Testis (tissue), 3 donors: ENCODE measurements around the gene RPS15. TPM values are rescaled to one million over a fixed set of nuclear protein-coding genes. Genes with fewer than 3 reads are reported as not detected.

ENCODE experiments used
- DNase-seq: peaks from one replicate; pipeline ENCODE4 v3.0.0-alpha.2; 2019
- H3K27ac ChIP-seq, 2 donors: fragments of 200-600 bp; sonication (generic); one replicate each; pipeline ENCODE4 v1.5.1; 2019
- H3K27me3 ChIP-seq: fragments of 200-600 bp; sonication (generic); one replicate; pipeline ENCODE4 v1.5.1; 2019
- H3K36me3 ChIP-seq: fragments of 200-600 bp; sonication (generic); one replicate; pipeline ENCODE4 v1.5.1; 2017; ENCODE audit warnings: low read depth; ENCODE audit errors: missing control alignments
- H3K4me1 ChIP-seq: fragments of 200-600 bp; sonication (generic); one replicate; pipeline ENCODE4 v1.5.1; 2019
- H3K4me3 ChIP-seq, 2 donors: fragments of 200-600 bp; sonication (generic); one replicate each; pipeline ENCODE4 v1.5.1; 2017 to 2019
- H3K9me3 ChIP-seq: fragments of 200-600 bp; sonication (generic); one replicate; pipeline ENCODE4 v1.5.1; 2017
- POLR2A ChIP-seq: fragments of 450-650 bp; IDR thresholded peaks from one replicate; pipeline ENCODE4 v1.6.1; 2017; ENCODE audit warnings: antibody characterized with exemption, mild to moderate bottlenecking, moderate library complexity
- WGBS, 2 donors: methylation state at CpG; one replicate each; pipeline ENCODE4 v1.1.5; 2018; 5-methylcytosine and 5-hydroxymethylcytosine counted together
- intact Hi-C: fragments of 100-400 bp; cut with DNase I; formaldehyde crosslinking; loops from one replicate; pipeline ENCODE4 v1.15.1; 2023; ENCODE audit warnings: low total_unique reads
- polyA plus RNA-seq: library from polyadenylated mRNA; stranded (reverse); fragments of 350-450 nt; fragmentation: Illumina TruSeq; extraction: RNeasy Lipid Tissue Mini Kit (QIAGEN cat#74804); gene quantifications from one replicate; pipeline ENCODE4 v1.2.3, GENCODE V29; 2014; ENCODE audit warnings: low read depth, low replicate concordance; ENCODE audit not compliant: insufficient read depth
- total RNA-seq, 2 donors: library from RNA; depleted of rRNA; stranded (reverse); fragments of >200 nt; gene quantifications; one replicate each; pipeline ENCODE4 v1.2.3, GENCODE V29; 2016
- TF ChIP-seq, protein P1 (sequence below), 3 experiments: fragments of 450-650 bp in 2 of 3; fragments of 200-600 bp in 1 of 3; sonication (generic) in 1 of 3; IDR thresholded peaks; one replicate each; pipeline ENCODE4 v1.5.1; 2016 to 2019; ENCODE audit warnings: antibody characterized with exemption in 3 of 3, mild to moderate bottlenecking in 2 of 3, moderate library complexity in 1 of 3

RPS15 gene
- total and polyA plus RNA-seq, 3 donors from 2014 or later, result 768 to 1,750 (median 1,248) TPM

DNA sequence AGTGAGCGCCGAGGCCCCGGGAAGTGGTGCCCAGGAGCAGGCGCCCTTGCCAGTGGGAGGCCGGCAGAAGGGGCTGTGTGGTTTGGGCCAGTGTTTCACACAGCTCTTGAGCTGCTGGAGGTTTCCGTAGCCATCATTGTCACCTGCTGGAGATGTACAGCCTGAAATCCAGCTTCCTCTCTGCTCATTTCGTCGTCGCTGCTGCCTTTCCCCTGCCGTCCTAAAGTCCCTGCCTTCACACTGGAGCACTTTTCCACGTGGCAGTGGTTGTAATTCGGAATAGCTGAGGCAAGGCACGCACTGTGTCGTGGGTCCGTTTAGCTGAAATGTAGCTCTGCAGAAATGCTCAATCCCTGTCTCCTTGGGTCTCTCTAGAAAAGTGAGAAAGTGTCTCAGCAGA lies 17.6 kb upstream of the RPS15 start:
- intact Hi-C loops, result no loop called here
- 92 to 94% methylated on average over 15 of the region's 15 CpGs for WGBS, 2 donors
- peaks cover 36% of the 10 kb centered on the region for H3K4me1 ChIP-seq

DNA sequence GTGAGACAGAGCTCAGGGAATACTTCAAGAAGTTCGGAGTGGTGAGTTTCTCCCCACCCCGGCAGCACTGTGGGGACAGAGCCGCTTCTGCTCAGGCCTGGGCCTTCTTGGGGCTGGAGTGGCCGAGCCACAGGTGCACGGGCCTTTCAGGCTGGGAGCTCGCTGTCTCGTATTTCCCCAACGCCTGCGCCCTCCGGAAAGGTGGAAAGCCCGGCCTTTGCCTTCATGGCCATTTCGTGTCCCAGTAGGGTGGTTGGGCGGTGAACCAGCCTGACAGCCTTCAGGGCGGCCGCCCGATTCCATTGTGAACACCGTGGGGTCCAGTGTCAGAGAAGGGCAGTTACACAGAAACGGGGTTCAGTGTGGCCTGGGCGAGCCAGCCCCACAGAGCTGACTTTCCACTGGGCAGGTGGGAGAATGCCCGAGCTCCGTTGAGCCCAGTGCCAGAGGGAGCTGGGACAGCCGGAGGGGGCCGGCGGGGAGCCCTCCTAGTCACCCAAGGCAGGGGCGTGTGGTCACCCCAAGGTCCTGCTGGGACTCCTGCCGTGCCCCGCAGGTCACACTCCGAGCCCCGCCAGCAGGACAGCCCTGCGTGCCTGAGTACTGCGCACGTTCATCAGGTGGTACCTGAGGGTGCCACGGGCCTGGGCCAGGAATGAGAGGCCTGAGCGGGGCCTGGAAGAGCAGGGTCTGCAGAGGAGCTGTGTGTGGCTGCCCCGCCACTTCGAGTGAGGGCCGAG lies 16.8 kb upstream of the RPS15 start:
- H3K36me3 ChIP-seq, result no peaks in the 10 kb centered on the region
- H3K27ac ChIP-seq, result peak overlapping the region in 1 of 2 donors; percentile 56
- H3K4me1 ChIP-seq, result peaks cover 28% of the 10 kb centered on the region
- TF ChIP-seq, protein P1, sequence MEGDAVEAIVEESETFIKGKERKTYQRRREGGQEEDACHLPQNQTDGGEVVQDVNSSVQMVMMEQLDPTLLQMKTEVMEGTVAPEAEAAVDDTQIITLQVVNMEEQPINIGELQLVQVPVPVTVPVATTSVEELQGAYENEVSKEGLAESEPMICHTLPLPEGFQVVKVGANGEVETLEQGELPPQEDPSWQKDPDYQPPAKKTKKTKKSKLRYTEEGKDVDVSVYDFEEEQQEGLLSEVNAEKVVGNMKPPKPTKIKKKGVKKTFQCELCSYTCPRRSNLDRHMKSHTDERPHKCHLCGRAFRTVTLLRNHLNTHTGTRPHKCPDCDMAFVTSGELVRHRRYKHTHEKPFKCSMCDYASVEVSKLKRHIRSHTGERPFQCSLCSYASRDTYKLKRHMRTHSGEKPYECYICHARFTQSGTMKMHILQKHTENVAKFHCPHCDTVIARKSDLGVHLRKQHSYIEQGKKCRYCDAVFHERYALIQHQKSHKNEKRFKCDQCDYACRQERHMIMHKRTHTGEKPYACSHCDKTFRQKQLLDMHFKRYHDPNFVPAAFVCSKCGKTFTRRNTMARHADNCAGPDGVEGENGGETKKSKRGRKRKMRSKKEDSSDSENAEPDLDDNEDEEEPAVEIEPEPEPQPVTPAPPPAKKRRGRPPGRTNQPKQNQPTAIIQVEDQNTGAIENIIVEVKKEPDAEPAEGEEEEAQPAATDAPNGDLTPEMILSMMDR (IDR thresholded peaks at IDR 0.05), result no peak
- TF ChIP-seq POLR2A, result no peak
- no peaks in the 10 kb centered on the region for H3K27me3 ChIP-seq
- no peak for DNase-seq
- no peaks in the 10 kb centered on the region for H3K9me3 ChIP-seq
- intact Hi-C loops, result no loop called here
- no peak overlapping the region for H3K4me3 ChIP-seq
- WGBS, 2 donors, result 88% methylated on average over 37 of the region's 37 CpGs; no CpG with 5 or more reads in 1 of the 2 donors

More for the DNA sequence above, 17.6 kb upstream of the RPS15 start:
- no peaks in the 10 kb centered on the region for H3K27me3 ChIP-seq
- no peak for DNase-seq
- no peak for TF ChIP-seq POLR2A
- no peak overlapping the region for H3K4me3 ChIP-seq
- H3K9me3 ChIP-seq, result no peaks in the 10 kb centered on the region
- H3K27ac ChIP-seq, result no peak overlapping the region
- H3K36me3 ChIP-seq, result no peaks in the 10 kb centered on the region

DNA sequence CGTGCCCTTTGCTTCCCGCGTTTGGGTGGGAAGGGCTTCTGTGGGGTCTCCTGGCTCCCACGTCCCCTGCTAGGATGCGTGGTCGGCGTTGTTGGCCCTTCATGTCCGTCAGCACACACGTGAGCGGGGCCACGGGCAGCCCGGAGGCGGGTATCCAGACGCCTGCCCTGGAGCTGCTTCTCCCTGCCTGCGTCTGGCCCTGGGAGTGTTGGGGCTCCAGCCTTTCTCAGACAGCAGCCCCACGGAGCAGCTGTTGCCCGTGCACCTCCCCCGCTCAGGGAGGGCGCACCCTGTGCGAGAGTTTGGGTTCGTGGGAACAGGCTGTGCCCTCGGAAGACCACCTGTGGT lies 16.3 kb upstream of the RPS15 start:
- H3K27me3 ChIP-seq, result no peaks in the 10 kb centered on the region
- no peaks in the 10 kb centered on the region for H3K9me3 ChIP-seq
- no peak overlapping the region for H3K4me3 ChIP-seq
- TF ChIP-seq, protein P1 (IDR thresholded peaks at IDR 0.05), result no peak
- 67 to 80% methylated on average over 1 to 22 of the region's 22 CpGs for WGBS, 2 donors
- peak overlapping the region in 1 of 2 donors; percentile 56 for H3K27ac ChIP-seq
- H3K36me3 ChIP-seq, result no peaks in the 10 kb centered on the region
- no peak for DNase-seq
- intact Hi-C loops, result no loop called here
- peaks cover 23% of the 10 kb centered on the region for H3K4me1 ChIP-seq

DNA sequence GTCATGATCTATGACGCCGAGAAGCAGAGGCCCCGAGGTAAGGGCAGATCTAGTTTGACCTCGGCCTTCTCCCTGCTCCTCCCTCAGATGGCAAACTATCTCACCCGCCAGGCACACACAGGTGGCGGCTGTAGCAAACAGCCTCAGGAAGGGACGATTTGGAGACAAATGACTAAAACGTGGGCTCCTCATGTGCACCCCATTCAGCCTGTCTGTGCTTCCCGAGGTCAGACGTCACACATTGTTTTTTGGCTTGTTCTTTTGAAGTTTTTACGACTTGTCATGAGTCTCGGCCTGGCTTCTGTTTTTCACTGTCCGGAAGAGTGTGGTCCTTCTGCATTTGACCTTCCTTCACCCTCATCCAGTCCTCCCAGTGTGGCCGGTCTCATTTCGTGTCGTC lies 15.8 kb upstream of the RPS15 start:
- Histone ChIP-seq H3K36me3 (no peaks in the 10 kb centered on the region), H3K27ac (peak overlapping the region in 1 of 2 donors; percentile 56), H3K4me3 (no peak overlapping the region), H3K27me3 (no peaks in the 10 kb centered on the region), H3K4me1 (peaks cover 18% of the 10 kb centered on the region), H3K9me3 (no peaks in the 10 kb centered on the region)
- no peak for DNase-seq
- intact Hi-C loops, result no loop called here
- TF ChIP-seq POLR2A, result no peak
- TF ChIP-seq, protein P1 (IDR thresholded peaks at IDR 0.05), result no peak
- 42 to 61% methylated on average over 16 of the region's 16 CpGs for WGBS, 2 donors

DNA sequence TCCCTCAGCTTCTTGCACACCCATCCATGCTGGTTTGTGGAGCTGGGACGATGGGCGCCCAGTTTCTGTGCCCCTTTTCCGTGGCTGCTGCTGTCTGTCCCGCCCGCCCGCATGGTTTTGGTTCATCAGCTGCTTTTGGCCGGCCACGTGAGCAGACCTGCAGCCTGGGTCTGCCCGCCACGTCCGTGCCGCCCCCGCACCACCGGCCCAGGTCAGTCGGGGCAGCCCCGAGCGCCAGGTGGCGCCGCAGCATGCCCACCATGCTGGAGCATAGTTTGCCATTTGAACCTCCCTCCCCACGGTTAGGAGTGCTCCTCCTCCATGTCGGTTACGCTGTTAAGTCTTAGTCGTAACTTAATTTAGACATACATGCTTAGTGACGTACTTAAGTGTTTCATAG lies 15.3 kb upstream of the RPS15 start:
- DNase-seq, result no peak
- no peaks in the 10 kb centered on the region for H3K27me3 ChIP-seq
- H3K4me3 ChIP-seq, result no peak overlapping the region
- TF ChIP-seq, protein P1 (IDR thresholded peaks at IDR 0.05), result no peak
- WGBS, 2 donors, result 83 to 95% methylated on average over 19 to 24 of the region's 24 CpGs
- no peaks in the 10 kb centered on the region for H3K9me3 ChIP-seq
- peak overlapping the region in 1 of 2 donors; percentile 56 for H3K27ac ChIP-seq
- intact Hi-C loops, result no loop called here
- no peaks in the 10 kb centered on the region for H3K36me3 ChIP-seq
- peaks cover 13% of the 10 kb centered on the region for H3K4me1 ChIP-seq
